SIG-M5 treated with dmso at 0.1 percent for 504 hours (cell line): Measurements from ENCODE around the gene LONRF2.

ENCODE experiments used
- DNase-seq: peaks from one replicate; lab custom pipeline; 2025; ENCODE audit not compliant: unreplicated experiment; lab: John Stamatoyannopoulos, UW

Gene LONRF2

GRCh38 chr2:100301881-100302584 is 20.3 kb downstream of the LONRF2 start:
- DNase-seq: no peak

- no peak for DNase-seq
Observed at GRCh38 chr2:100299548-100299947, 22.8 kb downstream of the LONRF2 start.

- DNase-seq: no peak
Observed at GRCh38 chr2:100297511-100297910, 24.8 kb downstream of the LONRF2 start.

DNA sequence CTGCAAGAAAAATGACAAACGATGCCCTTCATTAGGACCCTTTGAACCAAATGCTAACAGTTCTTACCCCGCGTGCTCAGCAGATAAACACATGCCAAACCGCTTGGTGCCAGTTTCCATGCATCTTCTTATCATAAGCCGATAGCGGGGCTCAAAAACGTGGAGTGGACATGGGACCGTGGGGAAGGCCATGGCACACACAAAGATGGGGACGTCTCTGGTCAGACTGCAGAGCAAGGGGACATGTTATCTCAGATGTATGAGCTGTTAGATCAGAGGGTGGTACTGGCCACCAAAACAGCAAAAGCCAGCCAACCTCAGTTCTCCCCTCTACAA is 28.2 kb downstream of the LONRF2 start:
- DNase-seq: no peak

DNA sequence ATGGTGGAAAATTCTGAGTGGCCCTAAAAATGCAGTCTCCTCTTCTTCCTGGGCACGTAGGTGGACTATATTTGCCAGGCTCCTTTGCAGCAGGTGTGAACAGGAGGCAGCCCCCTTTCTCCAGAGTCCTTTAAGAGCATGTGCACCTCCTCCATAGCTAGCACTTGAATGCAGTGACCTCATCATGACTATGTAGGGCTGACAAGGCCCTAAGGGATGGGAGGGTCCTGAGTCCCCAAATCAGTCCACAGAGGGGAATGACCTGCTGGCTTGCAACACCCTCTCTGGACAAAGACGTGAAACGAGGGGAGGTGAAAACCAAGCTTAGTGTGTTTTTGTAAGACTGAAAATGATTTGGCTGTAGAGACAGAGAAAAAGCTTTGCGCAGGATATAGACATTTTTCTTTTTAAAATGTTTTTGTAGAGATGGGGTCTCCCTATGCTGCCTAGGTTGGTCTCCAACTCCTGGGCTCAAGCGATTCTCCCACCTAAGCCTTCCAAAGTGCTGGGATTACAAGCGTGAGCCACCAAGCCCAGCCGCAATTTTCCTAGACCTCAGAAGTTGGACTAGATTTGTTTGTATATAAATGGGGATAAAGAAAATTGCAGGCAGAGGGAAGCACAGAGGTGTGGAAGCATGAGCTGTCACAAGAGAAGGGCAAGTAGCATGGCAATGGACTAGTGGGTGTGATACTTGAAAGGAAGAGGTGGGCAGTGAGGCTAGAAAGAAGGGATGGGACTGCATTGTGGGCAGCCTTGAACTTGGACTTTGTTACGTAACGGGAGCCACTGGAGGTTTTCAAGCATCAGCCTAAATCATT is 28.8 kb downstream of the LONRF2 start:
- no peak for DNase-seq

DNA sequence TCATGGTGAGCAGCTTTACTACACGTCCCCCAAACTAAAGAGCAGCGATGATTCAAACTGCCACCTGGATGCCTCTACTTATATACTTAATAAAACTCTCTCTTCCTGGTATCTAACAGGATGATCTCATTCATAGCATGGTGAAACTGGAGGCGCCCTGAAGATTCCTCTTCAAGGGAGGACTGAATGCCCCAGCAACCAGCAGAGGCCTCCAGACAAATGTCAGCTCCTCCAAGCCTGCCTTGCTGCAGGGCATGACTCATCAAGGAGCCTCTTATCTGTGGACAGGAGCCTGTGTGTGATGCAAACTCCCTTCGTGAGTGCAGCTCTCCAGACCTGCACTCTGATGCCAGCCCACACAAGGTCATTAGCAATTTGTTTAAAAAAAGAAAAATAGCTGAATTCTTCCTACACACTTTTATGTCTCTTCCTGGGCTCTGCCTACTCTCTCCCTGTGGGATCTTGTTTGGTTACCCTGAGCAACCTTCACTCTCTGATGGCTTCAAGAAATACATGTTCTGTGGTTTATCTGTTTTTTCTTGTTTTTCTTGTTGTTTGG is 30.2 kb downstream of the LONRF2 start:
- DNase-seq: peak; percentile 95

GRCh38 chr2:100291152-100291970 is 30.9 kb downstream of the LONRF2 start:
- DNase-seq: peak; percentile 95

- DNase-seq: no peak
Observed at GRCh38 chr2:100290718-100291151, 31.6 kb downstream of the LONRF2 start.

DNA sequence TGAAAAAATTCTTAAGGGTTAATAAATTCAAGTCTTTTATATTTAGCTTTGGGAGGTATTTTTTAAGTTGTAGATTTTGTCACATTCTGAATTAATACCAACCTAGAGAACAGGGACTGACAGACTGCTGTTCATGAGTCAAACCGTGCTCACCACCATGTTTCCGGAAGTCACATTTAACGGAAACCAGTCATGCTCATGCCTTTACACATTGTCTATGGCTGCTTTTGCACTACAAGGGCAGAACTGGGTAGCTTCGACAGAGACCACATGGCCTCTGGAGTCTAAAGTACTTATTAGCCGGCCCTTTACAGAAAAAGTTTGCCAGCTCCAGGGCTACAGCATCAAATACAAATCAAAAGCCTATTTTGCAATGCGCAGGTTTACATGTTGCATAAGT is 33.3 kb downstream of the LONRF2 start:
- DNase-seq: no peak

GRCh38 chr2:100286318-100286717 is 36.0 kb downstream of the LONRF2 start:
- no peak for DNase-seq

DNA sequence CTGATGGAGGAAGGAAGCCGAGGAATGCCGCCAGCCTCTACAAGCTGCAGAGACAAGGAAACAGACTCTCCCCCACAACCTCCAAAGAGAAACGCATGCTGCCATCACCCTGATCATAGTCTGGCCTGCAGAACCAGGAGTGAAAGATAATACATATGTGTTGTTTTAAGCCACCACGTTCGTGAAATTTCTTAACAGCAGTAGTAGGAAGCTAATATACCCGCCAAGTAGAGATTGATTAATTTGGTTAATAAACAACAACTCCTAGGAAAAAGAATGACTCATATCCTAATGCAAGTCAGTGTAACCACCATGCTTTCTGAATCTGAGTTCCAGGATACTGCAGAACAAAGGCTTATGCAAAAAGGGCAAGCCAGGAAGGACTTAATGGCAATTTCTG is 36.6 kb downstream of the LONRF2 start:
- DNase-seq: no peak

GRCh38 chr2:100285011-100285410 is 37.3 kb downstream of the LONRF2 start:
- DNase-seq: no peak

- DNase-seq: no peak
Observed at GRCh38 chr2:100283724-100284501, 38.4 kb downstream of the LONRF2 start.

- DNase-seq: no peak
Observed at GRCh38 chr2:100281521-100282438, 40.5 kb downstream of the LONRF2 start.

DNA sequence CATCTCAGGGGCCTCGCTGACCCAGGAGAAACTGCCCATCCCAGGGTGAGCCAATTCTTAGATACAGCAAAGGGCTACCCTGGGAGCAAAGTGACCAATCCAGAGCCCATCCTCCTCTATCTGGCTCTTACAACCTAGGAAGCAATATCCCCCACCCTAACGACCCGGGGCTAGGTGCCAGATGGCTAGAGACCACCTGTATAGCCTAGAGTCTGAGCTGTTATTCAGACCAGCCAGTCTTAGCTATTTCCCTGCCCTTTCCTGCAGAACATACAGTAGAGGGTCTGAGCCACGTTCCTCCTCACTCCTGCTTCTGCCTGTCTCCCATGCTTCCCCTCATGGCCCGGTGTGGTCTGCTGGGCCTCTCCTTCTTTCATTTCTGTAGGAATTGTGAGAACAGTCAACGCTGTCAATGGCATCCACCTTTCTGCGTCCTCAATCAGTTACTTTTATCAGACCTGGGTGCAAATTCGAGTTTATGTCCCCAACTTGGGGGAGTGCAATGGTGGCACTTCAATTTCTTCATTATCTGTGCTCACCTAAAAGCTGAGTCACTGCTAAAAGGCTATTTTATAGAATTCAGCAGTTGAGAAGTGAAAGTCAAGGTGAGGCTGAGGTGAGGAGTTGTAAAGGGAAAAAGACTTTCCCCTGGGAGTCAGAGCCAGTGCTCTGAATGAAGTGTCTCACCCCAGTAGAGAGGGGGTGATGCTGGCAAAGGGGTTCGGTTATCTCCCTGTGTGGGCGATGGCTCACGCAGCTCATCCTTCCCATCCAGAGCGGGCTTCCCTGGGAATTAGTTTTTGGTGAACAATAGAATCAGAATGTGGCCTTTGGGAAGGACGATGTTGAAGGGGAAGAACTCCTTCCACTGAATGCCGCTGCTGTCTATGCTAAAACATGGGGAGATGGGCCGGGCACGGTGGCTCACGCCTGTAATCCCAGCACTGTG is 42.4 kb downstream of the LONRF2 start:
- no peak for DNase-seq

DNA sequence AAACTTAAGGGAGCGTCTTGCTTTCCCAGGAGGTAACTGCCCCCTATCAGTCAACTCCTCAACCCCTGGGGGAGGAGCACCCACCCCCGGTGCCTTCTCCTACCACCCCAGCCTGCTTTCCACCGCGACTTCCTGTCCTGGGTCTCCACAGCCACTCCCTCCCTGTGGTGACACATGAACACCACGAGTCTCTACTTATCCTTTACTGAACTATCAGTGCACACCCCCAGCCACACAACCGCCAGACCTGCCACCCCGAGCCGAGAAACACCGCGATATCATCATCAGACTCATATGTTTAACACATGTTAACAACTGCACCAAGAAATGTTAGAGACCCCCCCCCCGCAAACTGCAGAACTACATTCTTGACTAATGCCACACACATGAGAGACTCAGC is 43.3 kb downstream of the LONRF2 start:
- no peak for DNase-seq

GRCh38 chr2:100278501-100278900 is 43.8 kb downstream of the LONRF2 start:
- DNase-seq: no peak

GRCh38 chr2:100277540-100278207 is 44.6 kb downstream of the LONRF2 start:
- no peak for DNase-seq
